GM12878 (cell line): ENCODE results near the gene ABL2. TPM values are rescaled to one million over a fixed set of nuclear protein-coding genes. Genes with fewer than 3 reads are reported as not detected.

Source experiments
- ATAC-seq: fragments of 200-7000 bp; cut with Tn5 transposase; 3 replicates; pipeline ENCODE4 v1.9.1; 2020; ENCODE audit warnings: mild to moderate bottlenecking, moderate library complexity
- BruUV-seq: library from RNA; stranded (reverse); fragments of 400-500 nt; replicated peaks from 2 replicates; lab custom pipeline; 2021; lab: Mats Ljungman, UMichigan
- CTCF ChIA-PET: fragments of 300-600 bp; sonication (Branson Sonifier 250); formaldehyde crosslinking; extraction: SDS; loops from one replicate; lab custom pipeline; 2021; ENCODE audit warnings: inconsistent platforms; lab: Yijun Ruan, JAX
- POLR2A ChIA-PET: fragments of 350-600 bp; formaldehyde crosslinking; extraction: SDS; loops from one replicate; lab custom pipeline; 2021; ENCODE audit warnings: inconsistent platforms; lab: Charles Lee
- RAD21 ChIA-PET: fragments of 300-600 bp; sonication (Branson Sonifier 250); formaldehyde crosslinking; loops from one replicate; lab custom pipeline; 2023; ENCODE audit warnings: antibody characterized with exemption; ENCODE audit not compliant: unreplicated experiment; lab: Charles Lee
- SMC1A ChIA-PET: fragments of 300-600 bp; sonication (Branson Sonifier 250); formaldehyde crosslinking; loops from one replicate; lab custom pipeline; 2023; ENCODE audit not compliant: unreplicated experiment, uncharacterized antibody; lab: Charles Lee
- DNase-seq: peaks from one replicate; pipeline ENCODE4 v3.0.0-alpha.2; 2011; ENCODE audit warnings: low read depth, low spot score
- FAIRE-seq: peaks from 3 replicates; lab custom pipeline; 2011; peaks lifted over from hg19 to GRCh38; lab: Jason Lieb, UNC
- H2AFZ ChIP-seq: 2 replicates; pipeline ENCODE4 v1.6.0; 2011; ENCODE audit warnings: low read depth, low read length, control low read depth; ENCODE audit not compliant: control insufficient read depth
- H3K27ac ChIP-seq: 2 replicates; pipeline ENCODE4 v1.5.1; 2011; ENCODE audit warnings: control low read depth; ENCODE audit not compliant: control insufficient read depth, insufficient read depth
- H3K27me3 ChIP-seq, 2 experiments: replicated peaks in 1 of 2; 2 replicates each; pipeline versions ENCODE4 v1.6.0 to v1.6.1; 2011; ENCODE audit warnings: low read length in 1 of 2; ENCODE audit not compliant: control insufficient read depth in 2 of 2, insufficient read depth in 2 of 2
- H3K36me3 ChIP-seq, 2 experiments: 2 replicates each; pipeline ENCODE4 v1.5.1; 2011; ENCODE audit warnings: low read length in 1 of 2; ENCODE audit not compliant: control insufficient read depth in 2 of 2, insufficient read depth in 2 of 2
- H3K4me1 ChIP-seq: 2 replicates; pipeline ENCODE4 v1.6.1; 2011; ENCODE audit warnings: mild to moderate bottlenecking, low read length, moderate library complexity, mixed read lengths; ENCODE audit not compliant: control insufficient read depth, insufficient read depth
- H3K4me2 ChIP-seq: 2 replicates; pipeline ENCODE4 v1.6.0; 2011; ENCODE audit warnings: control low read depth; ENCODE audit not compliant: control insufficient read depth, insufficient read depth
- H3K4me3 ChIP-seq: fragments of 200-600 bp; sonication (generic); 2 replicates; pipeline ENCODE4 v1.5.1; 2016
- H3K79me2 ChIP-seq: 2 replicates; pipeline ENCODE4 v1.6.0; 2011; ENCODE audit warnings: low read length; ENCODE audit not compliant: control insufficient read depth, insufficient read depth
- H3K9ac ChIP-seq: 2 replicates; pipeline ENCODE4 v1.8.0; 2011; ENCODE audit warnings: low read length, control low read depth, mixed read lengths; ENCODE audit not compliant: control insufficient read depth, insufficient read depth
- H3K9me3 ChIP-seq: replicated peaks from 3 replicates; pipeline ENCODE4 v1.5.1; 2011; ENCODE audit warnings: mild to moderate bottlenecking, low read length; ENCODE audit not compliant: control insufficient read depth, insufficient read depth
- H4K20me1 ChIP-seq: 2 replicates; pipeline ENCODE4 v1.6.0; 2011; ENCODE audit not compliant: control insufficient read depth, insufficient read depth
- BCL11A ChIP-seq: IDR thresholded peaks from 2 replicates; pipeline ENCODE4 v1.6.1; 2011; ENCODE audit warnings: low read depth, low read length
- CBFB ChIP-seq: IDR thresholded peaks from 2 replicates; pipeline ENCODE4 v1.6.1; 2016; ENCODE audit warnings: antibody characterized with exemption, low read depth
- CBX5 ChIP-seq: sonication (generic); IDR thresholded peaks from 2 replicates; pipeline ENCODE4 v1.6.1; 2016; ENCODE audit warnings: low read depth, moderate library complexity, mild to moderate bottlenecking, inconsistent platforms
- GABPA ChIP-seq: IDR thresholded peaks from 2 replicates; pipeline ENCODE4 v1.6.1; 2014; ENCODE audit warnings: antibody characterized with exemption, low read depth, mild to moderate bottlenecking, inconsistent platforms
- KDM1A ChIP-seq: fragments of 200-600 bp; sonication (generic); IDR thresholded peaks from 2 replicates; pipeline ENCODE4 v1.6.1; 2016; ENCODE audit warnings: borderline replicate concordance
- MTA2 ChIP-seq: fragments of 450-650 bp; IDR thresholded peaks from 2 replicates; pipeline ENCODE4 v1.6.1; 2016; ENCODE audit warnings: low read depth, mild to moderate bottlenecking, moderate library complexity
- NFXL1 ChIP-seq: fragments of 450-650 bp; IDR thresholded peaks from 2 replicates; pipeline ENCODE4 v1.6.1; 2017; ENCODE audit warnings: antibody characterized with exemption, mild to moderate bottlenecking, borderline replicate concordance
- PML ChIP-seq: IDR thresholded peaks from 2 replicates; pipeline ENCODE4 v1.6.1; 2012; ENCODE audit warnings: low read length, inconsistent platforms
- POLR2AphosphoS5 ChIP-seq: IDR thresholded peaks from 2 replicates; pipeline ENCODE4 v1.6.1; 2011; ENCODE audit warnings: mild to moderate bottlenecking, low read length, inconsistent platforms
- SIN3A ChIP-seq: IDR thresholded peaks from 2 replicates; pipeline ENCODE4 v1.6.1; 2012; ENCODE audit warnings: low read depth, low read length, improper control_type of control experiment
- SPI1 ChIP-seq: IDR thresholded peaks from 2 replicates; pipeline ENCODE4 v1.6.1; 2011; ENCODE audit warnings: low read depth, mild to moderate bottlenecking, low read length, moderate library complexity, borderline replicate concordance; ENCODE audit not compliant: insufficient read depth
- TAF1 ChIP-seq: IDR thresholded peaks from 2 replicates; pipeline ENCODE4 v1.6.1; 2011; ENCODE audit warnings: mild to moderate bottlenecking, low read depth, low read length, borderline replicate concordance
- TCF7 ChIP-seq: IDR thresholded peaks from 2 replicates; pipeline ENCODE4 v1.6.1; 2014; ENCODE audit warnings: antibody characterized with exemption, borderline replicate concordance
- ZSCAN29 ChIP-seq: fragments of 450-650 bp; IDR thresholded peaks from 2 replicates; pipeline ENCODE4 v1.6.1; 2017; ENCODE audit warnings: mild to moderate bottlenecking, moderate library complexity
- WGBS: methylation state at CpG from one replicate; pipeline ENCODE4 v1.1.6; 2016; ENCODE audit warnings: low lambda C conversion rate; ENCODE audit not compliant: insufficient replicate concordance, insufficient coverage; ENCODE audit errors: missing lambda C conversion rate; 5-methylcytosine and 5-hydroxymethylcytosine counted together
- in situ Hi-C: fragments of 300-500 bp; cut with MboI; formaldehyde crosslinking; loops from 9 replicates; pipeline ENCODE4 v1.14.3; 2018; ENCODE audit warnings: mixed read lengths
- intact Hi-C: fragments of 100-400 bp; cut with micrococcal nuclease; formaldehyde crosslinking; loops from one replicate; pipeline ENCODE4 v1.14.2; 2022; ENCODE audit not compliant: unreplicated experiment
- polyA plus RNA-seq, 11 experiments: library from polyadenylated mRNA; depleted of rRNA in 4 of 11; unstranded in 6 of 11; stranded (reverse) in 5 of 11; fragments of >200 nt; fragmentation: Nextera tagmentation in 4 of 11; fragmentation: Illumina TruSeq in 1 of 11; extraction: Ambion mirVana in 4 of 11; extraction: Trizol in 1 of 11; gene quantifications; 1 replicate in 1 of 11; 2 replicates in 10 of 11; pipeline versions ENCODE4 v1.2.1 to v1.2.3, GENCODE V29; 2011 to 2016; ENCODE audit warnings: inconsistent platforms in 2 of 11, missing spikeins in 2 of 11, low read depth in 1 of 11
- total RNA-seq, 4 experiments: library from RNA; depleted of rRNA in 3 of 4; stranded (reverse); fragments of >200 nt in 3 of 4; fragmentation: Illumina TruSeq in 1 of 4; extraction: Trizol in 1 of 4; gene quantifications; 2 replicates each; pipeline versions ENCODE4 v1.2.1 to v1.2.3, GENCODE V29; 2013 to 2021
- TF ChIP-seq, protein P1 (sequence below): IDR thresholded peaks from 2 replicates; pipeline ENCODE4 v1.6.1; 2011; ENCODE audit warnings: borderline replicate concordance, low read depth, mild to moderate bottlenecking, moderate library complexity, low read length; ENCODE audit not compliant: insufficient read depth, poor library complexity, severe bottlenecking
- TF ChIP-seq, protein P2 (sequence below): IDR thresholded peaks from 2 replicates; pipeline ENCODE4 v1.6.1; 2011; ENCODE audit warnings: low read depth, mild to moderate bottlenecking, low read length, moderate library complexity, borderline replicate concordance; ENCODE audit errors: extremely low read depth
- TF ChIP-seq, protein P3 (sequence below): fragments of 450-650 bp; formaldehyde crosslinking; IDR thresholded peaks from 2 replicates; pipeline ENCODE4 v1.4.0; 2020; ENCODE audit warnings: mild to moderate bottlenecking, moderate library complexity

ABL2 gene
- total and polyA plus RNA-seq, 10 of the 15 experiments (the other 5 are each of a cell fraction or from before 2014, with no cell fraction given): 0.57 to 9.4 (median 3.6) TPM

DNA sequence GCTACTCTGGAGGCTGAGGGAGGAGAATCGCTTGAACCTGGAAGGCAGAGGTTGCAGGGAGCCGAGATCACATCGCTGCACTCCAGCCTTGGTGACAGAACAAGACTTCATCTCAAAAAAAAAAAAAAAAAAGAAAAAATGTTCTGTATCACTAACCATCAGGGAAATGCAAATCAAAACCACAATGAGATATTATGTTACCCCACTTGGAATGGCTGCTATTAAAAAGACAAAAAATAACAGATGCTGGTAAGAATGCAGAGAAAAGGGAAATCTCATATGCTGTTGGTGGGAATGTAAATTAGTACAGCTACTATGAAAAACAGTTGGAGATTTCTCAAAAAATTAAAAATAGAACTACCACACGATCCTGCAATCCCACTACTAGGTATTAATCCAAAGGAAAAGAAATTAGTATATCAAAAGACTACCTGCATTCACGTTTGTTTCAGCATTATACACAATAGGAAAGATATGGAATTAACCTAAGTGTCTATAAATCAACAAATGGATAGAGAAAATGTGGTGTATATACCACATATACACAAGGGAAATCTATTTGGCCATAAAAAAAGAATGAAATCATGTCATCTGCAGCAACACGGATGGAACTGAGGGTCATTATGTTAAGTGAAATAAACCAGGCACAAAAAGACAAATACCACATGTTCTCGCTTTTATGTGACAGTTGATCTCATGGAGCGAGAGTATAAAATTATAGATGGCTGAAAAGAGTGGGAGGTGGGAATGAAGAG lies 62.6 kb downstream of the ABL2 start (continued):
- TF ChIP-seq PML: no peak
- no peak for TF ChIP-seq CBX5

DNA sequence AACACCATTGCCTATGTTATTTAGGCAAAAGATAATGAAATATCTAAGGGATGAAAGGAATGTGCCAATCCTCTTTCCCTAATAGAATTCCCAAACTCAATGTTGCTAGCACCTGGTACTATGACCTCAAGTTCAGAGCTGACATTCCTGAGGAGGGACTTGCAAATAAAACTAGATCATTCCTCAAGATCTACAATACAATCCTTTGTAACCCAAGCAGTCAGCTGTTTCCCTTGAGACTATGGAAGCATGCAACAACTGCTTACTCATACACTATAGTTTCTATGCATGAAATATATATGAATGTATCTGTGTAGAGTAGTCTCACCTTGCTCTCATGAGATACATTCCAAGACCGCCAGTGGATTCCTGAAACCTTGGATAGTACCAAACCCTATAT lies 65.0 kb downstream of the ABL2 start:
- no peaks in the 10 kb centered on the region; the same call in 2 of the 3 replicates for H3K9me3 ChIP-seq
- in situ Hi-C loops (no loop called here), intact Hi-C loops (no loop called here)
- H3K36me3 ChIP-seq: no peaks in the 10 kb centered on the region
- POLR2A ChIA-PET: no interaction called here
- 100% methylated on average over 1 of the region's 1 CpG for WGBS
- TF ChIP-seq, protein P1, sequence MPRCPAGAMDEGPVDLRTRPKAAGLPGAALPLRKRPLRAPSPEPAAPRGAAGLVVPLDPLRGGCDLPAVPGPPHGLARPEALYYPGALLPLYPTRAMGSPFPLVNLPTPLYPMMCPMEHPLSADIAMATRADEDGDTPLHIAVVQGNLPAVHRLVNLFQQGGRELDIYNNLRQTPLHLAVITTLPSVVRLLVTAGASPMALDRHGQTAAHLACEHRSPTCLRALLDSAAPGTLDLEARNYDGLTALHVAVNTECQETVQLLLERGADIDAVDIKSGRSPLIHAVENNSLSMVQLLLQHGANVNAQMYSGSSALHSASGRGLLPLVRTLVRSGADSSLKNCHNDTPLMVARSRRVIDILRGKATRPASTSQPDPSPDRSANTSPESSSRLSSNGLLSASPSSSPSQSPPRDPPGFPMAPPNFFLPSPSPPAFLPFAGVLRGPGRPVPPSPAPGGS: no peak
- TF ChIP-seq GABPA (no peak), CBFB (no peak), MTA2 (no peak), TCF7 (no peak), BCL11A (no peak), SIN3A (no peak), TAF1 (no peak), ZSCAN29 (no peak), SPI1 (no peak), KDM1A (no peak), POLR2AphosphoS5 (no peak), NFXL1 (no peak)
- TF ChIP-seq, protein P2, sequence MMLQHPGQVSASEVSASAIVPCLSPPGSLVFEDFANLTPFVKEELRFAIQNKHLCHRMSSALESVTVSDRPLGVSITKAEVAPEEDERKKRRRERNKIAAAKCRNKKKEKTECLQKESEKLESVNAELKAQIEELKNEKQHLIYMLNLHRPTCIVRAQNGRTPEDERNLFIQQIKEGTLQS: no peak
- TF ChIP-seq, protein P3, sequence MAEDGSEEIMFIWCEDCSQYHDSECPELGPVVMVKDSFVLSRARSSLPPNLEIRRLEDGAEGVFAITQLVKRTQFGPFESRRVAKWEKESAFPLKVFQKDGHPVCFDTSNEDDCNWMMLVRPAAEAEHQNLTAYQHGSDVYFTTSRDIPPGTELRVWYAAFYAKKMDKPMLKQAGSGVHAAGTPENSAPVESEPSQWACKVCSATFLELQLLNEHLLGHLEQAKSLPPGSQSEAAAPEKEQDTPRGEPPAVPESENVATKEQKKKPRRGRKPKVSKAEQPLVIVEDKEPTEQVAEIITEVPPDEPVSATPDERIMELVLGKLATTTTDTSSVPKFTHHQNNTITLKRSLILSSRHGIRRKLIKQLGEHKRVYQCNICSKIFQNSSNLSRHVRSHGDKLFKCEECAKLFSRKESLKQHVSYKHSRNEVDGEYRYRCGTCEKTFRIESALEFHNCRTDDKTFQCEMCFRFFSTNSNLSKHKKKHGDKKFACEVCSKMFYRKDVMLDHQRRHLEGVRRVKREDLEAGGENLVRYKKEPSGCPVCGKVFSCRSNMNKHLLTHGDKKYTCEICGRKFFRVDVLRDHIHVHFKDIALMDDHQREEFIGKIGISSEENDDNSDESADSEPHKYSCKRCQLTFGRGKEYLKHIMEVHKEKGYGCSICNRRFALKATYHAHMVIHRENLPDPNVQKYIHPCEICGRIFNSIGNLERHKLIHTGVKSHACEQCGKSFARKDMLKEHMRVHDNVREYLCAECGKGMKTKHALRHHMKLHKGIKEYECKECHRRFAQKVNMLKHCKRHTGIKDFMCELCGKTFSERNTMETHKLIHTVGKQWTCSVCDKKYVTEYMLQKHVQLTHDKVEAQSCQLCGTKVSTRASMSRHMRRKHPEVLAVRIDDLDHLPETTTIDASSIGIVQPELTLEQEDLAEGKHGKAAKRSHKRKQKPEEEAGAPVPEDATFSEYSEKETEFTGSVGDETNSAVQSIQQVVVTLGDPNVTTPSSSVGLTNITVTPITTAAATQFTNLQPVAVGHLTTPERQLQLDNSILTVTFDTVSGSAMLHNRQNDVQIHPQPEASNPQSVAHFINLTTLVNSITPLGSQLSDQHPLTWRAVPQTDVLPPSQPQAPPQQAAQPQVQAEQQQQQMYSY: no peak
- H3K9ac ChIP-seq: no peak overlapping the region
- no peak overlapping the region for H3K27ac ChIP-seq
- no TSS peak for BruUV-seq
- ATAC-seq (no peak), DNase-seq (no peak), FAIRE-seq (no peak)
- no peaks in the 10 kb centered on the region for H3K27me3 ChIP-seq
- H2AFZ ChIP-seq: no peak overlapping the region
- SMC1A ChIA-PET: no interaction called here
- CTCF ChIA-PET: interaction anchor here (0.8 to 1.1 kb wide), 2 partner anchors 11 to 44 kb away, joined by 4 read pairs; no protein-coding TSS in a partner anchor
- RAD21 ChIA-PET: no interaction called here
- H3K4me1 ChIP-seq: peaks cover 7% of the 10 kb centered on the region; the same call in 1 of the 2 replicates
- no peaks in the 10 kb centered on the region for H3K79me2 ChIP-seq
- no peak overlapping the region for H3K4me3 ChIP-seq
- no peaks in the 10 kb centered on the region for H4K20me1 ChIP-seq
- no peak overlapping the region for H3K4me2 ChIP-seq
